ENCODE measurements around the gene LRTM1. TPM values are rescaled to one million over a fixed set of nuclear protein-coding genes. Genes with fewer than 3 reads are reported as not detected.

Gene LRTM1
- total RNA-seq, 1 experiment from 2014 or later = not detected

DNA sequence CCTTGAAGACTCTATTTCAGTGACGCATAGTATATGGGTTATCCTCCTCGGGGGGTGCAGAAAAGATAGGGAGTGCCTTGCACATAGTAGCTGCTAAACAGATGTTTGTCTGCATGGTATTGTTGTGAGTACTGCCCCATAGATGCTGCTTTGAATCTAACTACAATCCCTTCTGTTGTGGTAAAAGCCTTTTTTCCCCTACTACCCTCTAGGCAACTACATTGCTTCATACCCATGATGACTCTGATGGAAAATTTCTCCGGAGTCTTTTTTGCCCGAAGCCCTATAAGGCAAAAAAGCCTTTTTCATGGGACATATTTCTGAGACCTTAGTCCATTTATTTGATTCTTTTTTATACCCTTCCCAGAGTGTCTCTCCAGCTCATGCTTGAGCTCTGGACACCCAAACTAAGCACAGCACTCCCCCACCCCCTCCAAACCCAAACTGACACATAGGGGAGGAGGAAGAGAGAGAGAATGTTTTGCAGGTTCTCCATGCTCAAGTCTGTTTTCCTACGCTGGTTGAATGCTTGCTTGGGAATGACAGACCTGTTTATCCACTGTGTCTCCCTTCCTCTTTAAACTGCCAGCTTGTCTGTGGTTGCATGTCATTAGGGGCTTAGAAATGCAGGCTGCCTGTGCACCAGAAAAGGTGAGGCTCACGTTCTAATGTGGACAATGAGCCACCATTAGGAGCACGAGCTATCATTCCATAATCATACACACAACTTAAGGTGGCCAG lies 52.9 kb downstream of the LRTM1 start:
- POLR2A ChIA-PET = no interaction called here

More for the DNA sequence above, 52.9 kb downstream of the LRTM1 start:
- Histone ChIP-seq H3K79me2 (ENCODE audit: insufficient read depth, low read length) (no peaks in the 10 kb centered on the region), H3K27me3 (ENCODE audit: insufficient read depth, low read length) (no peaks in the 10 kb centered on the region), H3K9me3 (ENCODE audit: control insufficient read depth in 1 of 2, insufficient read depth in 1 of 2, low read depth in 1 of 2, low read length in 2 of 2) (no peaks in the 10 kb centered on the region; a peak in 1 of 4 replicates), H3K36me3 (ENCODE audit: control insufficient read depth in 1 of 2, insufficient read depth in 2 of 2, low read length in 2 of 2) (no peaks in the 10 kb centered on the region), H3K4me1 (ENCODE audit: control insufficient read depth in 1 of 2, insufficient read depth in 2 of 2, low read length in 2 of 2) (no peaks in the 10 kb centered on the region), H3K4me3 (replicated peaks in 1 of 2; ENCODE audit: low read depth in 1 of 2, low read length in 2 of 2) (no peak overlapping the region), H4K20me1 (ENCODE audit: insufficient read depth) (no peaks in the 10 kb centered on the region), H2AFZ (ENCODE audit: low read depth, low read length, poor library complexity, severe bottlenecking) (no peak overlapping the region), H3K9ac (ENCODE audit: low read length) (no peak overlapping the region), H3K4me2 (ENCODE audit: low read length) (no peak overlapping the region), H3K9me2 (ENCODE audit: insufficient read depth) (no peaks in the 10 kb centered on the region), H3K27ac (ENCODE audit: low read depth, low read length) (no peak overlapping the region)
- ATAC-seq (no peak), DNase-seq (ENCODE audit: low read depth, low spot score) (no peak)
- TF ChIP-seq POLR2AphosphoS5 (IDR thresholded peaks at IDR 0.05; ENCODE audit: low read depth, low read length) (no peak), POLR2A (IDR thresholded peaks at IDR 0.05; ENCODE audit: borderline replicate concordance, extremely low read depth, insufficient read depth, insufficient read length) (no peak), CBX3 (IDR thresholded peaks at IDR 0.05; ENCODE audit: low read depth) (no peak), EGR1 (IDR thresholded peaks at IDR 0.05; ENCODE audit: low read depth) (no peak), SP1 (IDR thresholded peaks at IDR 0.05; ENCODE audit: low read depth) (no peak), ELF1 (IDR thresholded peaks at IDR 0.05; ENCODE audit: borderline replicate concordance, low read depth) (no peak), ZBTB33 (IDR thresholded peaks at IDR 0.05; ENCODE audit: extremely low read depth, insufficient replicate concordance, low read length) (no peak), CEBPB (IDR thresholded peaks at IDR 0.05; ENCODE audit: low read depth) (no peak), ZNF274 (IDR thresholded peaks at IDR 0.05; ENCODE audit: low read depth, low read length) (no peak), YY1 (IDR thresholded peaks at IDR 0.05; ENCODE audit: extremely low read depth, insufficient replicate concordance, low read depth, low read length) (no peak), JUND (IDR thresholded peaks at IDR 0.05) (no peak), SRF (IDR thresholded peaks at IDR 0.05; ENCODE audit: low read depth) (no peak), EZH2 (IDR thresholded peaks at IDR 0.05) (no peak), EZH2phosphoT487 (IDR thresholded peaks at IDR 0.05; ENCODE audit: borderline replicate concordance) (no peak)
- TF ChIP-seq, protein P1, sequence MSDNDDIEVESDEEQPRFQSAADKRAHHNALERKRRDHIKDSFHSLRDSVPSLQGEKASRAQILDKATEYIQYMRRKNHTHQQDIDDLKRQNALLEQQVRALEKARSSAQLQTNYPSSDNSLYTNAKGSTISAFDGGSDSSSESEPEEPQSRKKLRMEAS (IDR thresholded peaks at IDR 0.05) = no peak
- TF ChIP-seq, protein P2, sequence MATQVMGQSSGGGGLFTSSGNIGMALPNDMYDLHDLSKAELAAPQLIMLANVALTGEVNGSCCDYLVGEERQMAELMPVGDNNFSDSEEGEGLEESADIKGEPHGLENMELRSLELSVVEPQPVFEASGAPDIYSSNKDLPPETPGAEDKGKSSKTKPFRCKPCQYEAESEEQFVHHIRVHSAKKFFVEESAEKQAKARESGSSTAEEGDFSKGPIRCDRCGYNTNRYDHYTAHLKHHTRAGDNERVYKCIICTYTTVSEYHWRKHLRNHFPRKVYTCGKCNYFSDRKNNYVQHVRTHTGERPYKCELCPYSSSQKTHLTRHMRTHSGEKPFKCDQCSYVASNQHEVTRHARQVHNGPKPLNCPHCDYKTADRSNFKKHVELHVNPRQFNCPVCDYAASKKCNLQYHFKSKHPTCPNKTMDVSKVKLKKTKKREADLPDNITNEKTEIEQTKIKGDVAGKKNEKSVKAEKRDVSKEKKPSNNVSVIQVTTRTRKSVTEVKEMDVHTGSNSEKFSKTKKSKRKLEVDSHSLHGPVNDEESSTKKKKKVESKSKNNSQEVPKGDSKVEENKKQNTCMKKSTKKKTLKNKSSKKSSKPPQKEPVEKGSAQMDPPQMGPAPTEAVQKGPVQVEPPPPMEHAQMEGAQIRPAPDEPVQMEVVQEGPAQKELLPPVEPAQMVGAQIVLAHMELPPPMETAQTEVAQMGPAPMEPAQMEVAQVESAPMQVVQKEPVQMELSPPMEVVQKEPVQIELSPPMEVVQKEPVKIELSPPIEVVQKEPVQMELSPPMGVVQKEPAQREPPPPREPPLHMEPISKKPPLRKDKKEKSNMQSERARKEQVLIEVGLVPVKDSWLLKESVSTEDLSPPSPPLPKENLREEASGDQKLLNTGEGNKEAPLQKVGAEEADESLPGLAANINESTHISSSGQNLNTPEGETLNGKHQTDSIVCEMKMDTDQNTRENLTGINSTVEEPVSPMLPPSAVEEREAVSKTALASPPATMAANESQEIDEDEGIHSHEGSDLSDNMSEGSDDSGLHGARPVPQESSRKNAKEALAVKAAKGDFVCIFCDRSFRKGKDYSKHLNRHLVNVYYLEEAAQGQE (IDR thresholded peaks at IDR 0.05; ENCODE audit: low read depth) = no peak
- TF ChIP-seq, protein P3, sequence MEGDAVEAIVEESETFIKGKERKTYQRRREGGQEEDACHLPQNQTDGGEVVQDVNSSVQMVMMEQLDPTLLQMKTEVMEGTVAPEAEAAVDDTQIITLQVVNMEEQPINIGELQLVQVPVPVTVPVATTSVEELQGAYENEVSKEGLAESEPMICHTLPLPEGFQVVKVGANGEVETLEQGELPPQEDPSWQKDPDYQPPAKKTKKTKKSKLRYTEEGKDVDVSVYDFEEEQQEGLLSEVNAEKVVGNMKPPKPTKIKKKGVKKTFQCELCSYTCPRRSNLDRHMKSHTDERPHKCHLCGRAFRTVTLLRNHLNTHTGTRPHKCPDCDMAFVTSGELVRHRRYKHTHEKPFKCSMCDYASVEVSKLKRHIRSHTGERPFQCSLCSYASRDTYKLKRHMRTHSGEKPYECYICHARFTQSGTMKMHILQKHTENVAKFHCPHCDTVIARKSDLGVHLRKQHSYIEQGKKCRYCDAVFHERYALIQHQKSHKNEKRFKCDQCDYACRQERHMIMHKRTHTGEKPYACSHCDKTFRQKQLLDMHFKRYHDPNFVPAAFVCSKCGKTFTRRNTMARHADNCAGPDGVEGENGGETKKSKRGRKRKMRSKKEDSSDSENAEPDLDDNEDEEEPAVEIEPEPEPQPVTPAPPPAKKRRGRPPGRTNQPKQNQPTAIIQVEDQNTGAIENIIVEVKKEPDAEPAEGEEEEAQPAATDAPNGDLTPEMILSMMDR (IDR thresholded peaks at IDR 0.05 in 2 of 3, conservative IDR thresholded peaks at IDR 0.05 in 1 of 3; ENCODE audit: borderline replicate concordance in 1 of 3, insufficient read depth in 1 of 3, low read depth in 2 of 3, low read length in 2 of 3) = no peak
- TF ChIP-seq, protein P4, sequence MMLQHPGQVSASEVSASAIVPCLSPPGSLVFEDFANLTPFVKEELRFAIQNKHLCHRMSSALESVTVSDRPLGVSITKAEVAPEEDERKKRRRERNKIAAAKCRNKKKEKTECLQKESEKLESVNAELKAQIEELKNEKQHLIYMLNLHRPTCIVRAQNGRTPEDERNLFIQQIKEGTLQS (IDR thresholded peaks at IDR 0.05) = no peak
- no TSS peak for BruUV-seq (replicated peaks)
- ChIA-PET CTCF (no interaction called here), RAD21 (ENCODE audit: low non-redundant PET in 1 of 2, low total read pairs in 2 of 2, uncharacterized antibody in 2 of 2, unreplicated experiment in 2 of 2) (no interaction called here)
- intact Hi-C loops (cut with micrococcal nuclease) = no loop called here

All from HCT116 (cell line).